ENCODE data around the gene SH2B2.
"Not testable (repeated sequence)": the region's sequence is repeated elsewhere in the genome, so short reads cannot be mapped to it uniquely, and the experiment has no call there.

The SH2B2 gene

GRCh38 chr7:102337420-102337819 lies 50.8 kb downstream of the SH2B2 start:
- not testable (repeated sequence) for DNase-seq

DNA sequence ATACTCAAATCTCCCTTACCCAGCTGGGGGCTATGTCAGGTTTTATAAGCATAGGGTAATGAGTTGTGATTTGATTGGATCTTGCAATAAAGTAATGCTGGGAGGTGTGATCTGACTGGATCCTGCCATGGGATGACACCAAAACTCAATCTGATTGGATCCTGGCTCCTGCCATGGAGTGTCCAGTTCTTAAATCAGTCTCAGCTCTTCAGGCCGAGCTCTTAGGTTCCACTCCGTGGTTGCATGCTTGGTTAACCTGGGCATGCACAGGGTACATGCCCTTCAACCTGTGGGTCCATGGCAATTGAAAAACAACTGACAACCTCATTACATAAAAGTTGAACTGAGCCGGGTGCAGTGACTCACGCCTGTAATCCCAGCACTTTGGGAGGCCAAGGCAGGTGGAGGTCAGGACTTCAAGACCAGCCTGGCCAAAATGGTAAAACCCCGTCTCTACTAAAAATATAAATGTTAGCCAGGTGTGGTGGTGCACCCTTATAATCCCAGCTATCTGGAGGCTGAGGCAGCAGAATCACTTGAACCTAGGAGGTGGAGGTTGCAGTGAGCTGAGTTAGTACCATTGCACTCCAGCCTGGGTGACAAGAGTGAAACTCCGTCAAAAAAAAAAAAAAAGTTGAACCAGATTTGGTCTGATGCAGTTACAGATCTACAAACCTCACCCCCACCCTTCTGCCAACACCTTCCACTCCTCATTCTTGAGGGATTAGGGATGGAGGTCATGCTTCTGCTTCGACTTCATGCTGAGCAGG lies 54.1 kb downstream of the SH2B2 start:
- DNase-seq, result not testable (repeated sequence)

GRCh38 chr7:102346983-102347382 lies 60.3 kb downstream of the SH2B2 start:
- DNase-seq, result not testable (repeated sequence)

DNA sequence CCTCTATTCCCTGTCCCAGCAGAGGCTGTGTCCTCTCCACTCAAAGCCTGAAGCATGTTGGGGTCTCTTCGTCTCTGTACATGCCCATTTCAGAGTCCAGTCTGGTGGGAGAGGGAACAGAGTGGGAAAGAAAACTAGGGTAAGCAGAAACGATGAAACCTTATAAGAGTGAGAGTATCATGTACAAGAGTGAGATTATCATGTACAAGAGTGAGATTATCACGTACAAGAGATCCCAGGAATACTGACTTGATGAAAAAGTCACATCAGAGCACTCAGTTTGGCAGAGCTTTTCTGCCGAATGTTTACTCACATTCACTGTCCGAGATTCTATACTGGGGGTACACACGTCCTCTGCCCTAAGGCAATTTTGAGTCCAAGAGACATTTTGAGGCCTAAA lies 69.7 kb downstream of the SH2B2 start, which contains the start of gene SPDYE6:
SPDYE6 (minus strand) TSS at position 101 of the 400 bp plus-strand sequence. CDS start 421 bp downstream, outside the sequence.
- DNase-seq, result not testable (repeated sequence)

- DNase-seq, result peak; percentile 97 to 98
Measured at GRCh38 chr7:102363549-102364393, 77.1 kb downstream of the SH2B2 start.

GRCh38 chr7:102364394-102364886 lies 77.8 kb downstream of the SH2B2 start:
- DNase-seq, result not testable (repeated sequence)

DNA sequence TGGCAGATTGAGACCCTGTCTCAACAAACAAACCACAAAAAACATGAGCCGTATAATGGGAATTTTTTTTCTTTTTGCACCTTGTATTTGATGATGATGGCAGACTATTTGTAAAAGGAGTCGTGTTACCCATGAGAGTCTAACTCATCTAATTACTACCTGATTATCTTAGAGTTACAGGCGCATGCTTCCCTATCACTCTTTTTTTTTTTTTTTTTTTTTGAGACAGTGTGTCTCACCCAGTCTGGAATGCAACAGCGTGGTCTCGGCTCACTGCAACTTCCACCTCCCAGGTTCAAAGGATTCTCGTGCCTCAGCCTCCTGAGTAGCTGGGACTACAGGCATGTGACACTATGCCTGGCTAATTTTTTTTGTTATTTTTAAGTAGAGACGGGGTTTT lies 78.7 kb downstream of the SH2B2 start:
- not testable (repeated sequence) for DNase-seq

DNA sequence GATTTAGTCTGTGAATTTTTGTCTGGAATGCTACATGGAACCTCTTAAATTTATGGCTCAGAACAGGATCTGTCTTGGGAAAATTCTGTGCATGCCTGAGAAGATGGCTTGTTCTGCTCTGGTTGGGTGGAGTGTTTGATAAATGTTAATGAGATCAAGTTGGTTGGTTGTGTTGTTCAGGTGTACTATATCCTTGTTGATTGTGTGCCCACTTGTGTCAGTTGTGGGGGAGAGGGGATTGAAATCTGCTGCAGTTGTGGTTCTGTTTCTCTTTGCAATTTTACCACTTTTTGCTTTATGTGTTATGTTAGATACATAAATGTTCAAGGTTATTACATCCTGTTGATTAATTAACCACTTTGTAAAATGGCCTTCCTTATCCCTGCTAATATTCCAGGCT lies 83.4 kb downstream of the SH2B2 start:
- not testable (repeated sequence) for DNase-seq
